ENCODE data around the gene G6PC2. TPM values are rescaled to one million over a fixed set of nuclear protein-coding genes. Genes with fewer than 3 reads are reported as not detected.

G6PC2 gene
- total RNA-seq, 1 donor from 2014 or later: not detected

DNA sequence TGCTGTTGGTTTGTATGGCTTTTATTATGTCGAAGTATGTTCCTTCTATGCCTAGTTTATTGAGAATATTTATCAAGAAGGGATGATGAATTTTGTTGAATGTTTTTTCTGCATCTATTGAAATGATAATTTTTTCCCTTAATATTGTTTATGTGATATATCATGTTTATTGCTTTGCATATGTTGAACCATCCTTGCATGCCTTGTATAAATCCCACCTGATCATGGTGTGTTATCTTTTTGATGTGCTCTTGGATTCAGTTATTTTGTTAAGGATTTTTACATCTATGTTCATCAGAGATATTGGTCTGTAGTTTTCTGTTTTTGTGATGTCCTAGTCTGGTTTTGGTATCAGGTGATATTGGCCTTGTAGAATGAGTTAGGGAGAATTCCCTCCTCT, 50.8 kb downstream of the G6PC2 start:
- no peak for DNase-seq (ENCODE audit: low spot score in 2 of 2)
- no peak for TF ChIP-seq CTCF (IDR thresholded peaks at IDR 0.05)
- Histone ChIP-seq H3K4me1 (no peaks in the 10 kb centered on the region), H3K4me3 (no peak overlapping the region), H3K27me3 (no peaks in the 10 kb centered on the region), H3K9me3 (no peaks in the 10 kb centered on the region), H3K27ac (no peak overlapping the region), H3K36me3 (no peaks in the 10 kb centered on the region)
- intact Hi-C loops (cut with DNase I): no loop called here

DNA sequence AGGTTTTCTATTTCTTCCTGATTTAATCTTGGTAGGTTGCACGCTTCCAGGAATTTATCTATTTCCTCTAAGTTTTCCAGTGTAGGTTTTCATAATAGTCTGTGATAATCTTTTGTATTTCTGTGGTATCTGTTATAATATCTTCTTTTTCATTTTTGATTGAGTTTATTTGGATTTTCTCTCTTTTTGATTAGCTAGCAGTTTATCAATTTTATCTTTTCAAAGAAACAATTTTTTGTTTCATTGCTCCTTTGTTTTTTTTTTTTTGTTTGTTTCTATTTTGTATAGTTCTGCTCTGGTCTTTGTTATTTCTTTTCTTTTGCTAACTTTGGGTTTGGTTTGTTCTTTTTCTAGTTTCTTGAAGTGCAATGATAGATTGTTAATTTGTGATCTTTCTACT, 51.3 kb downstream of the G6PC2 start:
- Histone ChIP-seq H3K36me3 (no peaks in the 10 kb centered on the region), H3K27ac (no peak overlapping the region), H3K4me1 (no peaks in the 10 kb centered on the region), H3K4me3 (no peak overlapping the region), H3K9me3 (no peaks in the 10 kb centered on the region), H3K27me3 (no peaks in the 10 kb centered on the region)
- TF ChIP-seq CTCF (IDR thresholded peaks at IDR 0.05): no peak
- DNase-seq (ENCODE audit: low spot score in 2 of 2): no peak
- intact Hi-C loops (cut with DNase I): no loop called here

DNA sequence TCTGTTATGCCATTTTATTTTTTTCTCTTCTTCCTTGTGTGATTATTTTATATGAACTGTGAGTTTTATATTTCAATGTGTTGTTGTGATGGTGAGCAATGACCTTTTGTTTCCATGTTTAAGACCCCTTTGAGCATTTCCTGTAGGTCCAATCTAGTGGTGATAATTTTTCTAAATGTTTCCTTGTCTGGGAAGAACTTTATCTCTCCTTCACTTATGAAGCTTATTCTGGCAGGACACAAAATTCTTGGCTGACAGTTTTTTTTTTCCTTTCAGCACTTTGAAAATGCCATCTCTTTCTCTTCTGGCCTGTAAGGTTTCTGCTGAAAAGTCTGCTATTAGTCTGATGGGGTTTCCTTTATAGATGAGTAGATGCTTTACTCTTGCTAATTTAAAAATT, 53.2 kb downstream of the G6PC2 start:
- no peaks in the 10 kb centered on the region for H3K27me3 ChIP-seq
- H3K4me1 ChIP-seq: no peaks in the 10 kb centered on the region
- no peaks in the 10 kb centered on the region for H3K36me3 ChIP-seq
- H3K4me3 ChIP-seq: no peak overlapping the region
- TF ChIP-seq CTCF (IDR thresholded peaks at IDR 0.05): no peak
- intact Hi-C loops (cut with DNase I): no loop called here
- H3K9me3 ChIP-seq: no peaks in the 10 kb centered on the region
- no peak for DNase-seq (ENCODE audit: low spot score in 2 of 2)
- no peak overlapping the region for H3K27ac ChIP-seq

GRCh38 chr2:168955321-168955720, 54.2 kb downstream of the G6PC2 start:
- intact Hi-C loops (cut with DNase I): no loop called here

GRCh38 chr2:168956392-168956791, 55.3 kb downstream of the G6PC2 start:
- Histone ChIP-seq H3K4me3 (no peak overlapping the region), H3K4me1 (no peaks in the 10 kb centered on the region), H3K36me3 (no peaks in the 10 kb centered on the region), H3K27ac (no peak overlapping the region), H3K27me3 (no peaks in the 10 kb centered on the region), H3K9me3 (no peaks in the 10 kb centered on the region)
- intact Hi-C loops (cut with DNase I): no loop called here
- TF ChIP-seq CTCF (IDR thresholded peaks at IDR 0.05): no peak
- DNase-seq (ENCODE audit: low spot score in 2 of 2): no peak

More at GRCh38 chr2:168955321-168955720, 54.2 kb downstream of the G6PC2 start:
- Histone ChIP-seq H3K4me3 (no peak overlapping the region), H3K27me3 (no peaks in the 10 kb centered on the region), H3K4me1 (no peaks in the 10 kb centered on the region), H3K36me3 (no peaks in the 10 kb centered on the region), H3K27ac (no peak overlapping the region), H3K9me3 (no peaks in the 10 kb centered on the region)
- no peak for DNase-seq (ENCODE audit: low spot score in 2 of 2)
- TF ChIP-seq CTCF (IDR thresholded peaks at IDR 0.05): no peak

Other genes starting within 250 kb of the G6PC2 start
- 7.8 TPM for gene NOSTRIN, start 98.7 kb upstream of the G6PC2 start, total RNA-seq
- gene SPC25, start 10.9 kb upstream of the G6PC2 start, total RNA-seq: not detected
- gene ABCB11, start 130.0 kb downstream of the G6PC2 start, total RNA-seq: not detected
- gene DHRS9, start 168.3 kb downstream of the G6PC2 start, total RNA-seq: not detected

Measured in ascending aorta (tissue), 2 donors.